ENCODE measurements around the gene HNRNPA2B1.
"Not testable (repeated sequence)": the region's sequence is repeated elsewhere in the genome, so short reads cannot be mapped to it uniquely, and the experiment has no call there.

The HNRNPA2B1 gene

GRCh38 chr7:26184281-26185101 lies 16.1 kb downstream of the HNRNPA2B1 start:
- peaks cover 50% of the 10 kb centered on the region for H3K4me1 Mint-ChIP-seq (ENCODE audit: low read depth)
- peaks cover 73% of the 10 kb centered on the region for H3K36me3 Mint-ChIP-seq (ENCODE audit: low read depth)
- not testable (repeated sequence) for H3K27me3 Mint-ChIP-seq (ENCODE audit: low read depth); H3K9me3 Mint-ChIP-seq; DNase-seq (ENCODE audit: low spot score); H3K4me3 Mint-ChIP-seq
- H3K27ac Mint-ChIP-seq = peak overlapping the region; percentile 87

- no peaks in the 10 kb centered on the region for H3K27me3 Mint-ChIP-seq (ENCODE audit: low read depth)
- no peak for DNase-seq (ENCODE audit: low spot score)
- H3K27ac Mint-ChIP-seq = peak overlapping the region; percentile 87
- no peak overlapping the region for H3K4me3 Mint-ChIP-seq
- peaks cover 44% of the 10 kb centered on the region for H3K4me1 Mint-ChIP-seq (ENCODE audit: low read depth)
- H3K36me3 Mint-ChIP-seq (ENCODE audit: low read depth) = peaks cover 67% of the 10 kb centered on the region
- H3K9me3 Mint-ChIP-seq = no peaks in the 10 kb centered on the region
Measured at GRCh38 chr7:26183545-26184280, 16.8 kb downstream of the HNRNPA2B1 start.

GRCh38 chr7:26182706-26183105 lies 17.8 kb downstream of the HNRNPA2B1 start:
- H3K36me3 Mint-ChIP-seq (ENCODE audit: low read depth) = peaks cover 59% of the 10 kb centered on the region
- no peak overlapping the region for H3K27ac Mint-ChIP-seq
- no peaks in the 10 kb centered on the region for H3K27me3 Mint-ChIP-seq (ENCODE audit: low read depth)
- DNase-seq (ENCODE audit: low spot score) = no peak
- no peak overlapping the region for H3K4me3 Mint-ChIP-seq
- no peaks in the 10 kb centered on the region for H3K9me3 Mint-ChIP-seq
- peaks cover 36% of the 10 kb centered on the region for H3K4me1 Mint-ChIP-seq (ENCODE audit: low read depth)

GRCh38 chr7:26182283-26182682 lies 18.3 kb downstream of the HNRNPA2B1 start:
- Mint-ChIP-seq H3K4me3 (no peak overlapping the region), H3K36me3 (ENCODE audit: low read depth) (peaks cover 57% of the 10 kb centered on the region), H3K27ac (no peak overlapping the region), H3K4me1 (ENCODE audit: low read depth) (peaks cover 33% of the 10 kb centered on the region), H3K27me3 (ENCODE audit: low read depth) (no peaks in the 10 kb centered on the region), H3K9me3 (no peaks in the 10 kb centered on the region)
- DNase-seq (ENCODE audit: low spot score) = no peak

GRCh38 chr7:26181474-26182227 lies 18.9 kb downstream of the HNRNPA2B1 start:
- H3K27me3 Mint-ChIP-seq (ENCODE audit: low read depth) = no peaks in the 10 kb centered on the region
- H3K4me1 Mint-ChIP-seq (ENCODE audit: low read depth) = peaks cover 28% of the 10 kb centered on the region
- peaks cover 51% of the 10 kb centered on the region for H3K36me3 Mint-ChIP-seq (ENCODE audit: low read depth)
- peak overlapping the region; percentile 23 for H3K27ac Mint-ChIP-seq
- H3K9me3 Mint-ChIP-seq = no peaks in the 10 kb centered on the region
- DNase-seq (ENCODE audit: low spot score) = no peak
- no peak overlapping the region for H3K4me3 Mint-ChIP-seq

GRCh38 chr7:26180792-26181198 lies 19.8 kb downstream of the HNRNPA2B1 start:
- H3K4me3 Mint-ChIP-seq = no peak overlapping the region
- H3K27me3 Mint-ChIP-seq (ENCODE audit: low read depth) = no peaks in the 10 kb centered on the region
- no peaks in the 10 kb centered on the region for H3K9me3 Mint-ChIP-seq
- H3K27ac Mint-ChIP-seq = no peak overlapping the region
- H3K4me1 Mint-ChIP-seq (ENCODE audit: low read depth) = peaks cover 21% of the 10 kb centered on the region
- H3K36me3 Mint-ChIP-seq (ENCODE audit: low read depth) = peaks cover 48% of the 10 kb centered on the region
- no peak for DNase-seq (ENCODE audit: low spot score)

GRCh38 chr7:26179826-26180497 lies 20.6 kb downstream of the HNRNPA2B1 start:
- H3K9me3 Mint-ChIP-seq = no peaks in the 10 kb centered on the region
- H3K4me1 Mint-ChIP-seq (ENCODE audit: low read depth) = peaks cover 12% of the 10 kb centered on the region
- no peaks in the 10 kb centered on the region for H3K27me3 Mint-ChIP-seq (ENCODE audit: low read depth)
- H3K27ac Mint-ChIP-seq = no peak overlapping the region
- no peak overlapping the region for H3K4me3 Mint-ChIP-seq
- no peak for DNase-seq (ENCODE audit: low spot score)
- H3K36me3 Mint-ChIP-seq (ENCODE audit: low read depth) = peaks cover 40% of the 10 kb centered on the region

- Mint-ChIP-seq H3K9me3 (no peaks in the 10 kb centered on the region), H3K27ac (no peak overlapping the region), H3K4me3 (no peak overlapping the region), H3K36me3 (ENCODE audit: low read depth) (peaks cover 34% of the 10 kb centered on the region), H3K4me1 (ENCODE audit: low read depth) (peaks cover 12% of the 10 kb centered on the region), H3K27me3 (ENCODE audit: low read depth) (no peaks in the 10 kb centered on the region)
- no peak for DNase-seq (ENCODE audit: low spot score)
Measured at GRCh38 chr7:26179422-26179821, 21.1 kb downstream of the HNRNPA2B1 start.

- Mint-ChIP-seq H3K27me3 (ENCODE audit: low read depth) (no peaks in the 10 kb centered on the region), H3K4me3 (no peak overlapping the region), H3K9me3 (no peaks in the 10 kb centered on the region), H3K36me3 (ENCODE audit: low read depth) (peaks cover 30% of the 10 kb centered on the region), H3K4me1 (ENCODE audit: low read depth) (peaks cover 12% of the 10 kb centered on the region), H3K27ac (peak overlapping the region; percentile 17)
- no peak for DNase-seq (ENCODE audit: low spot score)
Measured at GRCh38 chr7:26178272-26178960, 22.1 kb downstream of the HNRNPA2B1 start.

GRCh38 chr7:26177269-26177668 lies 23.3 kb downstream of the HNRNPA2B1 start:
- H3K9me3 Mint-ChIP-seq, H3K27ac Mint-ChIP-seq: not testable (repeated sequence)

GRCh38 chr7:26176696-26177095 lies 23.9 kb downstream of the HNRNPA2B1 start:
- not testable (repeated sequence) for DNase-seq (ENCODE audit: low spot score); H3K4me3 Mint-ChIP-seq; H3K9me3 Mint-ChIP-seq; H3K27ac Mint-ChIP-seq; H3K27me3 Mint-ChIP-seq (ENCODE audit: low read depth)
- Mint-ChIP-seq H3K36me3 (ENCODE audit: low read depth) (peaks cover 29% of the 10 kb centered on the region), H3K4me1 (ENCODE audit: low read depth) (peaks cover 16% of the 10 kb centered on the region)

More at GRCh38 chr7:26177269-26177668, 23.3 kb downstream of the HNRNPA2B1 start:
- not testable (repeated sequence) for H3K4me3 Mint-ChIP-seq; H3K27me3 Mint-ChIP-seq (ENCODE audit: low read depth); DNase-seq (ENCODE audit: low spot score)
- peaks cover 16% of the 10 kb centered on the region for H3K4me1 Mint-ChIP-seq (ENCODE audit: low read depth)
- H3K36me3 Mint-ChIP-seq (ENCODE audit: low read depth) = peaks cover 28% of the 10 kb centered on the region

- Mint-ChIP-seq H3K36me3 (ENCODE audit: low read depth) (peaks cover 30% of the 10 kb centered on the region), H3K4me1 (ENCODE audit: low read depth) (peaks cover 16% of the 10 kb centered on the region)
- H3K27me3 Mint-ChIP-seq (ENCODE audit: low read depth); DNase-seq (ENCODE audit: low spot score); H3K4me3 Mint-ChIP-seq; H3K27ac Mint-ChIP-seq; H3K9me3 Mint-ChIP-seq: not testable (repeated sequence)
Measured at GRCh38 chr7:26175903-26176302, 24.6 kb downstream of the HNRNPA2B1 start.

- Mint-ChIP-seq H3K36me3 (ENCODE audit: low read depth) (peaks cover 28% of the 10 kb centered on the region), H3K4me1 (ENCODE audit: low read depth) (peaks cover 27% of the 10 kb centered on the region), H3K27me3 (ENCODE audit: low read depth) (no peaks in the 10 kb centered on the region), H3K4me3 (no peak overlapping the region), H3K27ac (no peak overlapping the region), H3K9me3 (no peaks in the 10 kb centered on the region)
- DNase-seq (ENCODE audit: low spot score) = no peak
Measured at GRCh38 chr7:26172048-26172447, 28.5 kb downstream of the HNRNPA2B1 start.

Data from T-helper 2 cell treated with Interferon-gamma antibody and Interleukin-4, amounts not matched to agents 5 μg/mL and 100 μg/mL, for 36 hours (primary cell).